VCaP (cell line): Measurements from ENCODE around the gene ZNF576.

Experiments used
- H3K27ac ChIP-seq: fragments of 450-650 bp; 2 replicates; pipeline ENCODE4 v1.5.1; 2017
- TF ChIP-seq, protein P1 (sequence below): fragments of 450-650 bp; conservative IDR thresholded peaks from 2 replicates; pipeline ENCODE4 v1.5.1; 2017; ENCODE audit warnings: mild to moderate bottlenecking, moderate library complexity

Gene ZNF576

DNA sequence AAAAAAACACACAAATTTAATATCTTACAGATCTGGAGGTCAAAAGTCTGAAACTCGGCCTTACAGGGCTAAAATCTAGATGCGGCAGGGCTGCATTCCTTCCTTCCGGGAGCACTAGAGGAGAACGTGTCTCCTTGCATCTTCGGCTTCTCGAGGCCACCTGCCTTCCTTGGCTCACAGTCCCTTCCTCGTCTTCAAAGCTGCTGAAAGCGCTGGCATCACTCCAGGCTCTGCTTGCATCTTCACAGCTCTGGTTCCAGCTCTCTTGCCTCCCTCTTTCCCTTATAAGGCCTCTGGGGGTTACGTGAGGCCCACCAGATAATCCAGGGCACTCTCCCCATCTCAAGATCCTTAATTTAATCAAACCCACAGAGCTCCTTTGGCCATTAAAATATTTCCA is 31.6 kb upstream of the ZNF576 start:
- no peak overlapping the region for H3K27ac ChIP-seq

DNA sequence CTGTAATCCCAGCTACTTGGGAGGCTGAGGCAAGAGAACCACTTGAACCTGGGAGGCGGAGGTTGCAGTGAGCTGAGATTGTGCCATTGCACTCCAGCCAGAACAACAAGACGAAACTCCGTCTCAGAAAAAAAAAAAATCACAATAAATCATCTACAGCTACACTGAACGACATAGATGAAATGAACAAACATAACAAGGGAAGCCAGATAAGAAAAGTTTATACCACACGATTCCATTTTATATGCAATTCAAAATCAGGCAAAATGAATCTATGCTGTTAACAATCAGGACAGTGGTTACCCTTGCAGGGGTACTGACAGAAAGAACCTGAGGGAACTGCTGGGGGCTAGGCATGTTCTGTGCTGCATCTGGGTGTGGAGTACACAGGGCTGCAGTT is 26.7 kb upstream of the ZNF576 start:
- H3K27ac ChIP-seq: no peak overlapping the region
- TF ChIP-seq, protein P1, sequence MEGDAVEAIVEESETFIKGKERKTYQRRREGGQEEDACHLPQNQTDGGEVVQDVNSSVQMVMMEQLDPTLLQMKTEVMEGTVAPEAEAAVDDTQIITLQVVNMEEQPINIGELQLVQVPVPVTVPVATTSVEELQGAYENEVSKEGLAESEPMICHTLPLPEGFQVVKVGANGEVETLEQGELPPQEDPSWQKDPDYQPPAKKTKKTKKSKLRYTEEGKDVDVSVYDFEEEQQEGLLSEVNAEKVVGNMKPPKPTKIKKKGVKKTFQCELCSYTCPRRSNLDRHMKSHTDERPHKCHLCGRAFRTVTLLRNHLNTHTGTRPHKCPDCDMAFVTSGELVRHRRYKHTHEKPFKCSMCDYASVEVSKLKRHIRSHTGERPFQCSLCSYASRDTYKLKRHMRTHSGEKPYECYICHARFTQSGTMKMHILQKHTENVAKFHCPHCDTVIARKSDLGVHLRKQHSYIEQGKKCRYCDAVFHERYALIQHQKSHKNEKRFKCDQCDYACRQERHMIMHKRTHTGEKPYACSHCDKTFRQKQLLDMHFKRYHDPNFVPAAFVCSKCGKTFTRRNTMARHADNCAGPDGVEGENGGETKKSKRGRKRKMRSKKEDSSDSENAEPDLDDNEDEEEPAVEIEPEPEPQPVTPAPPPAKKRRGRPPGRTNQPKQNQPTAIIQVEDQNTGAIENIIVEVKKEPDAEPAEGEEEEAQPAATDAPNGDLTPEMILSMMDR: no peak

More for the DNA sequence above, 31.6 kb upstream of the ZNF576 start:
- TF ChIP-seq, protein P1: no peak

DNA sequence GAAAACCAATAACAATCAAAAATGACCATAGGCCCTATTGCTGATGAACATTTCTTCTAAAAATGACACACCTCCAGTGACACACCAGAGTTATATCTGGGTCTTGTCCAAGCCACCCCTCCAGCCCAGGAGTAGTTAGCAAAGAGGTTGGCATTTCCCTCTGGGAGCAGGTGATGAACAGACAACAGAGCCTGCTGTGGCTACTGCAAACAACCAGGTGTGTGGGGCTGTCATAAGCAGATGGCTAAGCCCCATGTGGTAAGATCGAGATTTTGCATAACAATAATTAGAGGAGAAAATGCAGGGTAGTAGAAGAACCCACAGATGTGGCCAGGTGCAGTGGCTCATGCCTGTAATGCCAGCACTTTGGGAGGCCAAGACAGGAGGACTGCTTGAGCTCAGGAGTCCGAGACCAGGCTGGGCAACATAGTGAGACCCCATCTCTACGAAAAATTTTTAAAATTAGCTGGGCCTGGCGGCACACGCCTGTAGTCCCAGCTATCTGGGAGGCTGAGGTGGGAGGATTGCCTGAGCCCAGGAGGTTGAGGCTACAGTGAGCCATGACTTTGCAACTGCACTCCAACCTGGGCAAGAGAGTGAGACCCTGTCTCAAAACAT is 26.1 kb upstream of the ZNF576 start:
- TF ChIP-seq, protein P1: no peak

DNA sequence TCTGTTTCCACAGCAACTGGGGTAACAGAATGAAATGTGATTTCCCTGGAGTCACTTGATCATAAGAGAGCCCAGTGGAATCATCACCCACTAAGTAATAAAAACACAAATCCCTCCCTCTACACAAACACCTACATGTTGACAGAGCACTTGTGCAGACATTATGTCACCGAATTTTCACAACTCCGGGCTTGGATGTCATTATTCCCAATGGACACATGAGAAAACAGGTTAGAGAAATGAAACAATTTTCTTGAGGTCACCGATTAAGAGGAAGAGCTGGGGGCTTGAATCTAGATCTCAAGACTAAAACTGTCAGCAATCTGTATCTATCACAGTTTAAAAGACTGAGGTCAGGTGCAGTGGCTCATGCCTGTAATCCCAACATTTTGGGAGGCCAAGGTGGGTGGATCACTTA is 24.2 kb upstream of the ZNF576 start:
- TF ChIP-seq, protein P1: no peak
- no peak overlapping the region for H3K27ac ChIP-seq

More for the DNA sequence above, 26.1 kb upstream of the ZNF576 start:
- no peak overlapping the region for H3K27ac ChIP-seq

DNA sequence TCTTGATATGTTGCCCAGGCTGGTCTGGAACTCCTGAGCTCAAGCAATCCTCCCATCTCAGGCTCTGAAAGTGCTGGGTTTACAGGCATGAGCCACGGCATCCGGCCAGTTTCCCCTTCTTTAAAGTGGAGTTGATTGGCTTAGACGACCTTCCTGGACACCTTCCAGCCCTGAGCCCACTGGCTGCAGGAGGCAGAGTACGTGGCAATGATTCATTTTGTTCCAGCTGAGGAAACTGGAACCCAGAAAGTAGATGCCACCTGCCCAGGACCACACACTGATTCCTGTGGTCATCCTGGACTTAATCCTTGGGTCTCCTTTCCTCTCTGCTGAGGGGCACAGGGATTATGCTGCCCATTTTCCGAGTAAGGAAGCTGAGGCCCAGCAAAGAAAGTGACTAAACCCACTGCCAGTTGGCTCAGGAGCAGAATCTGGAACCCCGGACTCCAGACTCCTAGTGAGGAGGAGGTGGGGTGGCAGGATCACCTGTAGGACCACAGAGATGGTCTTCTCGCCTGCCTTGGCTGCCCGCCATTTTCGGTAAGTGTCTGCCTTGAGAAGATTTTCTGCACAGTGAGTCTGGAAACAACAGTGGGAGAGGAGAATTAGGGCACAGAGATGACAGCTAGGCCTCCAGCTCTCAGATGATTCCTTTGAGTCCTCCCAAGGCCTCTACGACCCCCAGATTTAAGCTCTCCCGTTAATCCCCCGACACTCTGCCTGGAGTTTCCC is 21.8 kb upstream of the ZNF576 start:
- H3K27ac ChIP-seq: peak overlapping the region; percentile 88
- TF ChIP-seq, protein P1: no peak

DNA sequence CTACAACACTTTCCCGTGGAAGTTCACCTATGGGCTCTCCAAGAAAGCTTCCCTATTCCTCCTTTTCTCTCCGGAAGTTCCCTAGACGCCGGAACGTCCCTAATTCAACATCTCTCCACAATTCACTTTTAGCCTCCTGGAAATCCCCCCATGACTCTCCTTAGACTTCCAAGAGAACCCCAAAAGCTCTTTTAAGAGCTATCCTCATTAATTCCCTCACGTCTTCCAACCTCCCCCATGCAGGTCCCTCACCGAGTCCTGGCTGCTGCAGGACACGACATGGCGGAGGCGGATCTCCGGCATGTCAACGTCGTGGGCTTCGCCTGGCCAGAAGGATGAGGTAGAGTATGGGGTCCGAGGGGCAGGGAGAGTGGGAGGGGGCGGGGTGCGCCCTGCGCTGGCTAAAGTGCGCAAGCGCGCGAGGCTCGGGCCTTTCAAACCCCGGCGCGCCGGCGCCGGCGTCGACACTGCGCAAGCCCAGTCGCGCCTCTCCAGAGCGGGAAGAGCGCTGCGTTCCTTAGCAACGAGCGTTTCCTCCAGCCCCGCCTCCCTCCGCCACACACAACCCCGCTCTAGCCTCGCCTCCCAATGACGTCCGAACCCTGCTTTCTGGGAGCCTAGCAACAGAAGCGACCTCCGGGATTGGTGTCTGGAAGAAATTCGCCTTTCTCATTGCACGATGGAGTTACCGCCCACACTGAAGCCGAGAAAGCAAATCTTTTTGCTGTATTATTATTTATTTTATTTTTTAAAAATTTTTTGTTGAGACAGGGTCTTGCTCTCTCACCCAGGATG is 21.0 kb upstream of the ZNF576 start, which contains the start of the genes PINLYP and XRCC1:
Gene PINLYP, plus strand, starts transcription at position 646 of the 795 bp plus-strand sequence. CDS start 1,391 bp downstream, outside the sequence.
Gene XRCC1, minus strand, starts transcription at position 372 of the 795 bp plus-strand sequence. Its CDS starts 69 bp downstream, at position 303.
- H3K27ac ChIP-seq: peak within 1 kb of the TSS; percentile 88
- TF ChIP-seq, protein P1: no peak
